Psoas muscle (tissue), 8 donors: ENCODE measurements around the gene COMMD3. TPM values are rescaled to one million over a fixed set of nuclear protein-coding genes. Genes with fewer than 3 reads are reported as not detected.

Experiments
- ATAC-seq, 4 donors: fragments of 200-7000 bp; cut with Tn5 transposase; one replicate each; pipeline ENCODE4 v1.9.1; 2020; ENCODE audit warnings: moderate library complexity in 3 of 4, mild to moderate bottlenecking in 2 of 4
- DNase-seq, 2 donors: peaks; one replicate each; pipeline ENCODE4 v3.0.0-alpha.2; 2020
- H3K27ac ChIP-seq: fragments of 200-600 bp; one replicate; pipeline ENCODE4 v1.8.0; 2022
- H3K27me3 ChIP-seq, 3 donors: fragments of 200-600 bp in 1 of 3; one replicate each; pipeline versions ENCODE4 v1.6.1 to v1.8.0; 2013 to 2022; ENCODE audit warnings: low read length in 2 of 3, mild to moderate bottlenecking in 2 of 3, moderate library complexity in 1 of 3; ENCODE audit not compliant: insufficient read depth in 3 of 3
- H3K36me3 ChIP-seq, 2 donors: fragments of 200-600 bp in 1 of 2; one replicate each; pipeline versions ENCODE4 v1.6.1 to v1.8.0; 2013 to 2022; ENCODE audit warnings: low read depth in 1 of 2, mild to moderate bottlenecking in 1 of 2, moderate library complexity in 1 of 2; ENCODE audit not compliant: insufficient read depth in 1 of 2
- H3K4me1 ChIP-seq: fragments of 200-600 bp; one replicate; pipeline ENCODE4 v1.8.0; 2022
- H3K4me3 ChIP-seq: fragments of 200-600 bp; one replicate; pipeline ENCODE4 v1.8.0; 2022; ENCODE audit warnings: mild to moderate bottlenecking
- H3K9me3 ChIP-seq: fragments of 200-600 bp; one replicate; pipeline ENCODE4 v1.8.0; 2022
- whole genome bisulfite sequencing, 3 donors: extraction: QIAGEN DNeasy Blood & Tissue Kit; methylation state at CpG; one replicate each; pipeline versions ENCODE4 v1.1.6 to v1.1.7; 2013; 5-methylcytosine and 5-hydroxymethylcytosine counted together
- intact Hi-C, 2 donors: fragments of 100-400 bp; cut with DNase I; formaldehyde crosslinking; loops; one replicate each; pipeline versions ENCODE4 v1.11.0 to v1.14.2; 2022
- polyA plus RNA-seq, 3 donors: library from polyadenylated mRNA; stranded (reverse); fragments of 200-250 nt; gene quantifications; one replicate each; pipeline ENCODE4 v1.2.3, GENCODE V29; 2013
- total RNA-seq, 4 donors: library from RNA; stranded (reverse); fragmentation: NEBNext Ultra II Directional in 2 of 4; extraction: Animal tissue kit (Norgen Biotek cat#: 25700) in 2 of 4; gene quantifications; one replicate each; pipeline versions ENCODE4 v1.2.1 to v1.2.4, GENCODE V29; 2021 to 2023
- TF ChIP-seq, protein P1 (sequence below): fragments of 200-600 bp; IDR thresholded peaks from one replicate; pipeline ENCODE4 v1.8.0; 2022; ENCODE audit warnings: antibody characterized with exemption
- donor health status: healthy with polysubstance abuse.
- donor health status: DM: no; HTN: no; CAD: no; lungs with moderate emphysema.
- donor health status: Bipolar disorder and iron deficiency.
- donor health status: healthy.
- donor health status: DM: yes; HTN: yes; CAD: no.
- donor health status: DM: no; HTN: no; CAD: no.
- donor health status: DM: no; HTN: no; CAD: no.
- donor health status: DM: yes; HTN: yes; CAD: no.

COMMD3 gene
- total and polyA plus RNA-seq, 7 donors = 42.3 to 81.4 (median 64.6) TPM

DNA sequence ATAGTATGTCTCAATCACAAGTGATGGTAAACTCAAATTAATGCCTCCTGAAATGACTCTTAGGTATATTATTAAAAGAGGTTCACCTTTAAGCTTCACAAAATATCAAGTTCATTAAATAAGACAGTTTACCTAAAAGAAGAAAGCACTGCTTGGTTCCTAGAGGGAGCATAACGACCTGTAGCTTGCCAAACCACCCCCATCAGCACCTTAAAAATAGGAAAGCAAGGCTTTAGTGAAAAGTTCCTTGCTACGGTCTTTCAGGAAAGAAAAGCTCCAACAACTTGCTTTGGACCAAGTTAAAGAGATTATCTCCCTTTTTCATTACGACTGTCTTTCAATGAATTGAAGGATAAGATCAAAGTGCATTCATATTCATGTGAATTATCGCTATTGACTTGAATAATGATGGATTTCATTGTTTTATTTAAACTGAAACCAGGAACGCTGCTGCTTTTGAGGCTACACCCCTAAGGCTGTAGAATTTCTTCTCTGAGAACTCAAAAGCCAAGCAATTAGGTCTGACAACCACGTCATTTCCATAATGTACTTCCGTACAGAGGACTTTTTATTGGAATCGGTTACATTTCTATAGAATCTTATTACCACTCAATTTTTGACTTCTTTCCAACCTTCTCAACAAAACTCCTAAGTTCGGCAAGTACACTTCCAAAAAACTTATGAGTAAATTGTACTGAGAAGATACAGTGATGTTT is 22.2 kb downstream of the COMMD3 start:
- TF ChIP-seq, protein P1, sequence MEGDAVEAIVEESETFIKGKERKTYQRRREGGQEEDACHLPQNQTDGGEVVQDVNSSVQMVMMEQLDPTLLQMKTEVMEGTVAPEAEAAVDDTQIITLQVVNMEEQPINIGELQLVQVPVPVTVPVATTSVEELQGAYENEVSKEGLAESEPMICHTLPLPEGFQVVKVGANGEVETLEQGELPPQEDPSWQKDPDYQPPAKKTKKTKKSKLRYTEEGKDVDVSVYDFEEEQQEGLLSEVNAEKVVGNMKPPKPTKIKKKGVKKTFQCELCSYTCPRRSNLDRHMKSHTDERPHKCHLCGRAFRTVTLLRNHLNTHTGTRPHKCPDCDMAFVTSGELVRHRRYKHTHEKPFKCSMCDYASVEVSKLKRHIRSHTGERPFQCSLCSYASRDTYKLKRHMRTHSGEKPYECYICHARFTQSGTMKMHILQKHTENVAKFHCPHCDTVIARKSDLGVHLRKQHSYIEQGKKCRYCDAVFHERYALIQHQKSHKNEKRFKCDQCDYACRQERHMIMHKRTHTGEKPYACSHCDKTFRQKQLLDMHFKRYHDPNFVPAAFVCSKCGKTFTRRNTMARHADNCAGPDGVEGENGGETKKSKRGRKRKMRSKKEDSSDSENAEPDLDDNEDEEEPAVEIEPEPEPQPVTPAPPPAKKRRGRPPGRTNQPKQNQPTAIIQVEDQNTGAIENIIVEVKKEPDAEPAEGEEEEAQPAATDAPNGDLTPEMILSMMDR = no peak
- Histone ChIP-seq H3K4me1 (peaks cover 38% of the 10 kb centered on the region), H3K9me3 (no peaks in the 10 kb centered on the region), H3K27me3 (peaks cover 5 to 85% (median 32%) of the 10 kb centered on the region in 3 donors), H3K36me3 (no peaks in the 10 kb centered on the region), H3K4me3 (no peak overlapping the region), H3K27ac (no peak overlapping the region)
- ATAC-seq (no peak), DNase-seq (no peak)
- 22 to 32% (median 23%) methylated on average over 9 of the region's 9 CpGs for WGBS, 3 donors
- intact Hi-C loops = no loop called here

- TF ChIP-seq, protein P1 = no peak
- peaks cover 5 to 89% (median 28%) of the 10 kb centered on the region in 3 donors for H3K27me3 ChIP-seq
- H3K27ac ChIP-seq = no peak overlapping the region
- no peaks in the 10 kb centered on the region for H3K36me3 ChIP-seq
- ATAC-seq = no peak
- DNase-seq = no peak
- peaks cover 38% of the 10 kb centered on the region for H3K4me1 ChIP-seq
- H3K9me3 ChIP-seq = no peaks in the 10 kb centered on the region
- intact Hi-C loops = no loop called here
- no peak overlapping the region for H3K4me3 ChIP-seq
These were observed 22.7 kb downstream of the COMMD3 start for GRCh38 chr10:22338931-22339330.

GRCh38 chr10:22339761-22340328 is 23.7 kb downstream of the COMMD3 start:
- 0 to 1% (median 1%) methylated on average over 13 of the region's 13 CpGs for WGBS, 3 donors
- H3K36me3 ChIP-seq = no peaks in the 10 kb centered on the region
- H3K27ac ChIP-seq = peak overlapping the region; percentile 99
- ATAC-seq (no peak), DNase-seq (no peak)
- peak overlapping the region; percentile 94 for H3K4me3 ChIP-seq
- peaks cover 37% of the 10 kb centered on the region for H3K4me1 ChIP-seq
- intact Hi-C loops = loop anchor here (1.0 to 10.0 kb wide), 4 partner anchors 21 to 245 kb away; no protein-coding TSS in a partner anchor
- TF ChIP-seq, protein P1 = no peak
- H3K9me3 ChIP-seq = no peaks in the 10 kb centered on the region
- peaks cover 5 to 89% (median 28%) of the 10 kb centered on the region in 3 donors for H3K27me3 ChIP-seq

DNA sequence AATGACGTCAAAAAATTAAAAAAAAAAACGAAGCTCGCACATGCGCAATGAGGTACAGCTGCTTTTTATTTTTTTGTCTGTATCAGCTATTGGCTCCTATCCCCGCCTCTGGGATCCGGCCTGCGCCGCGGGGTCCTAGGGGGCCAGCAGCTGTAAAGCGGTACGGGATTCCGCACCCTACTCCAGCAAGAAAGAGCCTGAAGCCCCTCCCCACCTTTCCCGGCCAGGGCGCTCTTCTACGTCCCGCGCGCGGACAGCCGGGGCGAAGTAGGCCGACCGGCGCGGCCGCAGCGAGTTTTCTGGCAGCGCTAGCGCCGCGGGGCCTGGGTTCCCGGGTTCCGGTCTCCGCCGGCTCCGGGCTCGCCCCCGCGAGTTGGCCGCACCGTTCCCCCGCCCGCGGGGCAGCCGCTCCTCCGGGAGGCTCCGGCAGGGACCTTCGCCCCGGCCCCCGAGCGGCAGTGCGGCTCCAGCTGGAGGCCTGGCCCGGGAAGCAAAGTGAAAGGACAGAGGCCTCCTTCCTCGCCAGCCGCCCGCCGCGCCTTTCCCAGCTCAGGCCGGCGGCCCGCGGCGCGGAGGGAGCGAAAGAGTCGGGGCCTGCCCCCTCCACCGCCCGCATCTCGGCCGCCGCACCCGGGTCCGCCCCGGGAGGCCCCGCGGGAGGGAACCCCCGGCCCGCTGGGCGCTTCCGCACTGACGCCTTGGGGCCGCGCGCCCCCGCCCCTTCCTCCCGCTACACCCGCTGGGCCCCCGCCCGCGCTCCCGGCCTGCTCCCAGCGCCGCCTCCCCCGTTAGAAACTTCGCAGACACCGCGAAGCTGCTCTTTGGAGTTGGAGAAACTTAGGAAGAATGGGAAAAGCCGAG is 24.4 kb downstream of the COMMD3 start:
- no peaks in the 10 kb centered on the region for H3K36me3 ChIP-seq
- DNase-seq (peak; percentile 72 to 81), ATAC-seq (peak; percentile 78 to 87 (median 83))
- H3K27me3 ChIP-seq = peaks cover 5 to 89% (median 28%) of the 10 kb centered on the region in 3 donors
- TF ChIP-seq, protein P1 = no peak
- 1% methylated on average over 72 to 98 of the region's 98 CpGs for WGBS, 3 donors
- intact Hi-C loops = loop anchor here (1.0 to 10.0 kb wide), 4 partner anchors 21 to 244 kb away; no protein-coding TSS in a partner anchor
- peaks cover 31% of the 10 kb centered on the region for H3K4me1 ChIP-seq
- peak overlapping the region; percentile 94 for H3K4me3 ChIP-seq
- peak overlapping the region; percentile 99 for H3K27ac ChIP-seq
- no peaks in the 10 kb centered on the region for H3K9me3 ChIP-seq
